Fibroblast of lung (primary cell): ENCODE results near the gene MAP3K1. TPM values are rescaled to one million over a fixed set of nuclear protein-coding genes. Genes with fewer than 3 reads are reported as not detected.

Source experiments
- DNase-seq, 2 donors: peaks; one replicate each; pipeline versions ENCODE4 v3.0.0 to v3.0.0-alpha.2; 2010; ENCODE audit warnings: low read depth in 2 of 2
- H2AFZ ChIP-seq: 2 replicates; pipeline ENCODE4 v1.5.1; 2012; ENCODE audit warnings: low read length, control low read depth, inconsistent platforms
- H3K27ac ChIP-seq: 2 replicates; pipeline ENCODE4 v1.5.1; 2011; ENCODE audit warnings: low read length, control low read depth; ENCODE audit not compliant: insufficient read depth
- H3K27me3 ChIP-seq: 2 replicates; pipeline ENCODE4 v1.5.1; 2011; ENCODE audit warnings: mild to moderate bottlenecking, low read length; ENCODE audit not compliant: control insufficient read depth, insufficient read depth
- H3K36me3 ChIP-seq: 2 replicates; pipeline ENCODE4 v1.5.1; 2011; ENCODE audit warnings: low read length; ENCODE audit not compliant: control insufficient read depth, insufficient read depth
- H3K4me1 ChIP-seq: 2 replicates; pipeline ENCODE4 v1.5.1; 2011; ENCODE audit warnings: low read length; ENCODE audit not compliant: control insufficient read depth, insufficient read depth; ENCODE audit errors: extremely low read depth
- H3K4me2 ChIP-seq: 2 replicates; pipeline ENCODE4 v1.5.1; 2011; ENCODE audit warnings: low read length, control low read depth; ENCODE audit not compliant: insufficient read depth; ENCODE audit errors: extremely low read depth
- H3K4me3 ChIP-seq, 4 experiments: fragments of 200-600 bp in 1 of 4; sonication (generic) in 1 of 4; replicated peaks in 1 of 4; 2 replicates each; pipeline ENCODE4 v1.5.1; 2011 to 2016; ENCODE audit warnings: low read length in 4 of 4, low read depth in 3 of 4, mild to moderate bottlenecking in 3 of 4, control low read depth in 2 of 4, inconsistent platforms in 1 of 4, mixed read lengths in 1 of 4; ENCODE audit not compliant: insufficient read depth in 1 of 4; ENCODE audit errors: control extremely low read depth in 1 of 4
- H3K79me2 ChIP-seq: 2 replicates; pipeline ENCODE4 v1.5.1; 2012; ENCODE audit warnings: mild to moderate bottlenecking, low read length, inconsistent platforms; ENCODE audit not compliant: control insufficient read depth, insufficient read depth
- H3K9ac ChIP-seq: 2 replicates; pipeline ENCODE4 v1.5.1; 2011; ENCODE audit warnings: mild to moderate bottlenecking, low read length, control low read depth; ENCODE audit not compliant: insufficient read depth
- H3K9me3 ChIP-seq: 2 replicates; pipeline ENCODE4 v1.5.1; 2012; ENCODE audit warnings: low read depth, low read length; ENCODE audit not compliant: control insufficient read depth, insufficient read depth
- H4K20me1 ChIP-seq: 2 replicates; pipeline ENCODE4 v1.5.1; 2011; ENCODE audit warnings: low read length; ENCODE audit not compliant: control insufficient read depth, insufficient read depth; ENCODE audit errors: extremely low read depth
- CTCF ChIP-seq, 2 donors: IDR thresholded peaks in 1 of 2; conservative IDR thresholded peaks in 1 of 2; 1 replicate in 1 of 2; 2 replicates in 1 of 2; pipeline ENCODE4 v1.5.1; 2011 to 2012; ENCODE audit warnings: low read length in 2 of 2, control low read depth in 1 of 2, inconsistent platforms in 1 of 2, low read depth in 1 of 2, mild to moderate bottlenecking in 1 of 2
- EZH2 ChIP-seq: IDR thresholded peaks from 2 replicates; pipeline ENCODE4 v1.5.1; 2012; ENCODE audit warnings: low read length, control low read depth, mild to moderate bottlenecking; ENCODE audit errors: missing control alignments
- polyA minus RNA-seq: library from RNA; depleted of rRNA, polyadenylated mRNA; stranded (reverse); fragments of >200 nt; gene quantifications from 2 replicates; pipeline ENCODE4 v1.2.3, GENCODE V29; 2011; ENCODE audit warnings: low replicate concordance
- polyA plus RNA-seq, 2 donors: library from polyadenylated mRNA; depleted of rRNA in 1 of 2; stranded (reverse) in 1 of 2; unstranded in 1 of 2; fragments of >200 nt; gene quantifications; 2 replicates each; pipeline ENCODE4 v1.2.1, GENCODE V29; 2011 to 2012; ENCODE audit warnings: missing spikeins in 1 of 2
- total RNA-seq: library from RNA; depleted of rRNA; stranded (reverse); fragments of >200 nt; gene quantifications from 2 replicates; pipeline ENCODE4 v1.2.1, GENCODE V29; 2014

MAP3K1 gene
- total RNA-seq (6.8 and 10.3 TPM in 2 replicates), polyA plus RNA-seq (3.5 and 5.3 TPM in 2 replicates), polyA minus RNA-seq (2.4 and 3.8 TPM in 2 replicates)
- 1.6 and 2.4 TPM in 2 replicates for polyA plus RNA-seq (2012)

- Histone ChIP-seq H4K20me1 (no peaks in the 10 kb centered on the region), H3K9ac (peak within 1 kb of the TSS; percentile 85), H3K4me1 (peaks cover 2% of the 10 kb centered on the region), H3K9me3 (no peaks in the 10 kb centered on the region), H3K27me3 (no peaks in the 10 kb centered on the region), H3K27ac (peak within 1 kb of the TSS; percentile 32), H3K36me3 (no peaks in the 10 kb centered on the region), H3K4me2 (peak within 1 kb of the TSS; percentile 85), H3K79me2 (peaks cover 35% of the 10 kb centered on the region), H3K4me3 (peak within 1 kb of the TSS; percentile 76 to 98 (median 90)), H2AFZ (peak within 1 kb of the TSS; percentile 84)
- TF ChIP-seq EZH2 (no peak), CTCF (conservative IDR thresholded peaks at IDR 0.05 in 1 of 2, IDR thresholded peaks at IDR 0.05 in 1 of 2; ENCODE audit: low read depth in 1 of 2, low read length in 2 of 2) (no peak)
- DNase-seq = peak; percentile 60 to 61
Observed at GRCh38 chr5:56814963-56815657, at the start of gene MAP3K1. Gene MAP3K1 (plus strand): TSS chr5:56815549. CDS start chr5:56815574, 25 bp downstream.

DNA sequence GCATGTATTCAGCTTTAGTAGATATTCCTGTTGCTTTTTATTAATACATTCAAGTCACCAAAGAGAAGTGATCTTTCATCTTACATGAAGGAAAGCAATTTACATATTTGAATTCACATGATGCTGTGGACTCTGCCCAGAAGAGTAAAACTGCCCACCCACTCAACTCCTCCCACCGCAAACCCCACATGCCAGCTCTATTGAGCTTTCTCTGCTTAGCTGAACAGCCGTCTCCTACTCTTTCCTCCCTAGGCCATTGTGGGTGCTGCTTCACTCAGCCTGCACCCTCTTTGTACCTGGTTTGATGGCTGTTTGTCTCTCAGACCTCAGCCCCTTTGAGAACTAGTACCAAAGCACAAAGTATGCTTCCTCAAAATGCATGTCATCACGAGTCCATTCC, 48.4 kb upstream of the MAP3K1 start:
- Histone ChIP-seq H3K27ac (no peak overlapping the region), H3K36me3 (no peaks in the 10 kb centered on the region), H3K79me2 (no peaks in the 10 kb centered on the region), H3K27me3 (no peaks in the 10 kb centered on the region), H3K4me2 (no peak overlapping the region), H3K4me3 (no peak overlapping the region), H4K20me1 (no peaks in the 10 kb centered on the region), H2AFZ (no peak overlapping the region), H3K4me1 (no peaks in the 10 kb centered on the region), H3K9me3 (no peaks in the 10 kb centered on the region), H3K9ac (no peak overlapping the region)
- no peak for TF ChIP-seq CTCF (conservative IDR thresholded peaks at IDR 0.05 in 1 of 2, IDR thresholded peaks at IDR 0.05 in 1 of 2; ENCODE audit: low read depth in 1 of 2, low read length in 2 of 2)
- TF ChIP-seq EZH2 = no peak
- no peak for DNase-seq

- DNase-seq = no peak
- no peaks in the 10 kb centered on the region for H3K79me2 ChIP-seq
- H3K9ac ChIP-seq = no peak overlapping the region
- H3K4me1 ChIP-seq = no peaks in the 10 kb centered on the region
- no peaks in the 10 kb centered on the region for H3K27me3 ChIP-seq
- no peaks in the 10 kb centered on the region for H3K9me3 ChIP-seq
- H4K20me1 ChIP-seq = no peaks in the 10 kb centered on the region
- no peaks in the 10 kb centered on the region for H3K36me3 ChIP-seq
- no peak overlapping the region for H3K4me3 ChIP-seq
- H3K4me2 ChIP-seq = no peak overlapping the region
- TF ChIP-seq EZH2 (no peak), CTCF (conservative IDR thresholded peaks at IDR 0.05 in 1 of 2, IDR thresholded peaks at IDR 0.05 in 1 of 2; ENCODE audit: low read depth in 1 of 2, low read length in 2 of 2) (no peak)
- no peak overlapping the region for H3K27ac ChIP-seq
- no peak overlapping the region for H2AFZ ChIP-seq
Observed at GRCh38 chr5:56769875-56770604, 45.3 kb upstream of the MAP3K1 start.
